Measurements from ENCODE around the gene DEFB132.

The DEFB132 gene

GRCh38 chr20:284172-284571, 26.6 kb downstream of the DEFB132 start:
- no peaks in the 10 kb centered on the region for H3K4me1 ChIP-seq (ENCODE audit: control insufficient read depth, low read depth, low read length)
- no peak overlapping the region for H4K8ac ChIP-seq (ENCODE audit: low read depth, low read length)
- no peak overlapping the region for H2BK15ac ChIP-seq (replicated peaks; ENCODE audit: low read depth)
- no peak overlapping the region for H3K56ac ChIP-seq (ENCODE audit: low read length)
- no peak overlapping the region for H3K23ac ChIP-seq (ENCODE audit: low read length)
- H3K4me2 ChIP-seq (ENCODE audit: low read length): no peak overlapping the region
- no peak overlapping the region for H2AK5ac ChIP-seq (ENCODE audit: low read length)
- WGBS (ENCODE audit: extremely low coverage, insufficient coverage, low lambda C conversion rate): no CpG with 5 or more reads among the region's 3 CpGs
- no peaks in the 10 kb centered on the region for H3K27me3 ChIP-seq (ENCODE audit: insufficient read depth, low read length, poor library complexity)
- no peak overlapping the region for H3K9ac ChIP-seq (ENCODE audit: low read length)
- no peak overlapping the region for H2BK120ac ChIP-seq (ENCODE audit: low read depth, low read length)
- no peak overlapping the region for H3K4ac ChIP-seq (ENCODE audit: low read depth, low read length)
- H3K36me3 ChIP-seq (ENCODE audit: control insufficient read depth, insufficient read depth, low read length): no peaks in the 10 kb centered on the region
- no peak overlapping the region for H3K4me3 ChIP-seq (ENCODE audit: low read length)
- H3K79me1 ChIP-seq (ENCODE audit: low read length): no peaks in the 10 kb centered on the region
- no peak overlapping the region for H2BK5ac ChIP-seq (ENCODE audit: low read length)
- no peaks in the 10 kb centered on the region for H3K79me2 ChIP-seq (ENCODE audit: control insufficient read depth, insufficient read depth, low read length)
- no peak overlapping the region for H3K27ac ChIP-seq (ENCODE audit: low read depth, low read length)
- no peak for DNase-seq
- H3K18ac ChIP-seq (ENCODE audit: low read length): no peak overlapping the region
- H4K5ac ChIP-seq (ENCODE audit: low read length): no peak overlapping the region

- no peak overlapping the region for H3K4me2 ChIP-seq (ENCODE audit: low read length)
- no peak overlapping the region for H2BK120ac ChIP-seq (ENCODE audit: low read depth, low read length)
- no CpG with 5 or more reads among the region's 2 CpGs for WGBS (ENCODE audit: extremely low coverage, insufficient coverage, low lambda C conversion rate)
- H2BK15ac ChIP-seq (replicated peaks; ENCODE audit: low read depth): no peak overlapping the region
- no peaks in the 10 kb centered on the region for H3K79me1 ChIP-seq (ENCODE audit: low read length)
- H3K27me3 ChIP-seq (ENCODE audit: insufficient read depth, low read length, poor library complexity): no peaks in the 10 kb centered on the region
- H3K79me2 ChIP-seq (ENCODE audit: control insufficient read depth, insufficient read depth, low read length): no peaks in the 10 kb centered on the region
- H3K18ac ChIP-seq (ENCODE audit: low read length): no peak overlapping the region
- no peak overlapping the region for H2AK5ac ChIP-seq (ENCODE audit: low read length)
- no peak overlapping the region for H3K56ac ChIP-seq (ENCODE audit: low read length)
- H2BK5ac ChIP-seq (ENCODE audit: low read length): no peak overlapping the region
- H3K4ac ChIP-seq (ENCODE audit: low read depth, low read length): no peak overlapping the region
- no peak for DNase-seq
- no peaks in the 10 kb centered on the region for H3K36me3 ChIP-seq (ENCODE audit: control insufficient read depth, insufficient read depth, low read length)
- H3K4me1 ChIP-seq (ENCODE audit: control insufficient read depth, low read depth, low read length): peaks cover 6% of the 10 kb centered on the region
- H4K8ac ChIP-seq (ENCODE audit: low read depth, low read length): no peak overlapping the region
- H3K9ac ChIP-seq (ENCODE audit: low read length): no peak overlapping the region
- no peak overlapping the region for H3K27ac ChIP-seq (ENCODE audit: low read depth, low read length)
- H3K23ac ChIP-seq (ENCODE audit: low read length): no peak overlapping the region
- no peak overlapping the region for H4K5ac ChIP-seq (ENCODE audit: low read length)
- no peak overlapping the region for H3K4me3 ChIP-seq (ENCODE audit: low read length)
Observed at GRCh38 chr20:286508-286907, 29.0 kb downstream of the DEFB132 start.

DNA sequence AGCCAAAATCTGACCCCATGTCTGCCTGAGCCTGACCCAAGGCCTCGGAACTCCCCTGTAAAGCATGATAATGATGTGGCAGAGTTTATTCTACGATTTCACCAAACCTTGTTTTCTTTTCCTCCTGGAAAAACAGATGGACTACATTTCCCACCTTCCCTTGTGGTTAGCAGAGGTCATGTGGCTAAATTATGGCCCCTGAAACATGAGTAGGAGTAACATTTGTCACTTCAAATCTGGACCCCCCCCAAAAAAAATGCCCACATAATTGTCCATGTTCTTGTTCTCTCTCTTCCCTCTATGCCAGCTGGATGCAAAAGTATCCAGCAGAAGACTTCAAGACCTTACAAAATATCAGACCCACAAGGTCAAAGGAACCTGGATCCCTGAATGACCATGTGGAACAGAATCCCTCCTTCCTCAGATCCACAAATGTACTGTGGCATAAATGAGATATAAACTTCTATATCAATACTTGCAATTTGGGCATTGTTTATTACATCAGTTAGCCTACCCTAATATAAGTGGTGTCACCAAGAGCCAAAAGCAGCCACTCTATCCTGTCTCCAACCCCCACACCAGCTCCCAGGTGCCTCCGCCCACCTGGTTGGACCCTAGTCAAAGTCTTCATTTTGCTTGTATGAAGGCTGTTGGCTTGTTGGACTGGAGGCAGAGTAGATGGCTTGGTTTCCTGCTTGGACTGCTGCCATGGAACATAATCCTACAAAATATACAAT, 31.6 kb downstream of the DEFB132 start:
- H4K5ac ChIP-seq (ENCODE audit: low read length): no peak overlapping the region
- no peak overlapping the region for H2BK5ac ChIP-seq (ENCODE audit: low read length)
- no peak overlapping the region for H3K27ac ChIP-seq (ENCODE audit: low read depth, low read length)

DNA sequence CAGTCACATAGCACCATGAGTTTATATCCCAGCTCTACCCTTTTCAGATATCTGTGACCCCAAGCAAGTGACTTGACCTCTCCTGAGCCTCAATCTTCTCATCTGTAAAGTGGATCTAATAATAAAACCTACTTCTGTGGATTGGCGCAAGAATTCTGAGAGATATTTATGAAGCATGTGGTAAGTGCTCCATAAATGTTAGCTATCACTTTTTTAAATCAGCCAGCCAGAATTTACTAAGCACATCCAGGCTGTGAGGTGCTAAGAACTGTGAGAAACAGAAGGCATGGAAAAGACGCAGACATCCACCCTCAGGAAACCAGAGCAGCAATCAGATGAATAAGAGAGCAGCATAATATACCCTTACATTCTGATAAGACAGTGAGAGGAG, 32.2 kb downstream of the DEFB132 start:
- WGBS (ENCODE audit: extremely low coverage, insufficient coverage, low lambda C conversion rate): no CpG with 5 or more reads among the region's 2 CpGs
- H2BK5ac ChIP-seq (ENCODE audit: low read length): no peak overlapping the region

More for the DNA sequence above, 31.6 kb downstream of the DEFB132 start:
- no peak overlapping the region for H2BK120ac ChIP-seq (ENCODE audit: low read depth, low read length)
- no CpG with 5 or more reads among the region's 3 CpGs for WGBS (ENCODE audit: extremely low coverage, insufficient coverage, low lambda C conversion rate)
- H2AK5ac ChIP-seq (ENCODE audit: low read length): no peak overlapping the region
- no peak overlapping the region for H4K8ac ChIP-seq (ENCODE audit: low read depth, low read length)
- no peaks in the 10 kb centered on the region for H3K79me1 ChIP-seq (ENCODE audit: low read length)
- H2BK15ac ChIP-seq (replicated peaks; ENCODE audit: low read depth): no peak overlapping the region
- no peak overlapping the region for H3K4ac ChIP-seq (ENCODE audit: low read depth, low read length)
- no peaks in the 10 kb centered on the region for H3K27me3 ChIP-seq (ENCODE audit: insufficient read depth, low read length, poor library complexity)
- DNase-seq: no peak
- no peak overlapping the region for H3K4me3 ChIP-seq (ENCODE audit: low read length)
- H3K79me2 ChIP-seq (ENCODE audit: control insufficient read depth, insufficient read depth, low read length): no peaks in the 10 kb centered on the region
- no peak overlapping the region for H3K23ac ChIP-seq (ENCODE audit: low read length)
- H3K18ac ChIP-seq (ENCODE audit: low read length): no peak overlapping the region
- H3K56ac ChIP-seq (ENCODE audit: low read length): no peak overlapping the region
- H3K4me1 ChIP-seq (ENCODE audit: control insufficient read depth, low read depth, low read length): peaks cover 6% of the 10 kb centered on the region
- H3K9ac ChIP-seq (ENCODE audit: low read length): no peak overlapping the region
- H3K36me3 ChIP-seq (ENCODE audit: control insufficient read depth, insufficient read depth, low read length): no peaks in the 10 kb centered on the region
- H3K4me2 ChIP-seq (ENCODE audit: low read length): no peak overlapping the region

DNA sequence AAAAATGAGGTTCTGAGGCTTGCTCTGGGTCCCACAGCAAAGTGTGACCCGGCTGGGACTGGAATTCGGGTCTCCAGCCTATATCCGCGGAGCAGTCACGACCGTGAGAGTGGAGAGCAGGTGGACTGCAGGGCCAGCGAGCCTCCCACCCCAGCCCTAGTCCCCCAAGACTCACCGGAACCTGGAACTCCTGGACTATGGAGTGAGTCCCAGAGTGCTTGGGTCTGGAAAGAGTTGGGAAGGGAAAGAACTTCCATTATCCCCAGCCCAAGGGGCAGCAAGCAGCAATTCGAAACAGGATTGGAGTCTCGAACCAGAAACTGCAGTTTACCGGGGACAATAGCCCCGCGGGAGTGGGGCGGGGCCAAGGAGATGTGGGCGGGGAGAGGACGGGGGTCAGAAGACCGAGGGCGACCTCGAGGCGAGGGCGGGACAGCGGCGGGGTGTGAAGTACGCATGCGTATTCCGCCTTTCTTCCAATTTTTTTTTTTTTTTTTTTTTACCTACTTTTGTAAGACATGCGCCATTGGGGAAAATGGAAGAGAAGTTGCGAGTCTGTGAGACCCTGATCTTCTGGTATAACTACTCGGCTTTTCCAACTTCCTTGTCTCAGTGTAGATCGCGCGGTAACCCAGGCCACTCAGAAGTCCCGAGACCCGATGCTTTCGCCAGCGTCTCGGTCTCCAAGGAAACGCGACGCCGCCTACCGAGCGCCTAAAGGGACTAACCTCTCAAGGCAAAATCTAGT, 32.7 kb downstream of the DEFB132 start, which contains the start of gene C20orf96:
Gene C20orf96, minus strand, starts transcription at position 667 of the 748 bp plus-strand sequence. Its CDS starts 140 bp downstream, at position 527.
- Histone ChIP-seq H3K36me3 (ENCODE audit: control insufficient read depth, insufficient read depth, low read length) (no peaks in the 10 kb centered on the region), H2BK15ac (replicated peaks; ENCODE audit: low read depth) (no peak within 1 kb of the TSS), H2BK5ac (ENCODE audit: low read length) (no peak within 1 kb of the TSS), H4K5ac (ENCODE audit: low read length) (no peak within 1 kb of the TSS), H4K8ac (ENCODE audit: low read depth, low read length) (no peak within 1 kb of the TSS), H3K79me2 (ENCODE audit: control insufficient read depth, insufficient read depth, low read length) (no peaks in the 10 kb centered on the region), H3K79me1 (ENCODE audit: low read length) (no peaks in the 10 kb centered on the region), H3K18ac (ENCODE audit: low read length) (peak within 1 kb of the TSS; percentile 3), H3K27me3 (ENCODE audit: insufficient read depth, low read length, poor library complexity) (no peaks in the 10 kb centered on the region), H2AK5ac (ENCODE audit: low read length) (no peak within 1 kb of the TSS), H3K4me1 (ENCODE audit: control insufficient read depth, low read depth, low read length) (peaks cover 6% of the 10 kb centered on the region), H2BK120ac (ENCODE audit: low read depth, low read length) (no peak within 1 kb of the TSS), H3K23ac (ENCODE audit: low read length) (no peak within 1 kb of the TSS), H3K4me2 (ENCODE audit: low read length) (peak within 1 kb of the TSS; percentile 63), H3K9ac (ENCODE audit: low read length) (peak within 1 kb of the TSS; percentile 72), H3K27ac (ENCODE audit: low read depth, low read length) (no peak within 1 kb of the TSS), H3K4ac (ENCODE audit: low read depth, low read length) (no peak within 1 kb of the TSS), H3K56ac (ENCODE audit: low read length) (peak within 1 kb of the TSS; percentile 87), H3K4me3 (ENCODE audit: low read length) (peak within 1 kb of the TSS; percentile 59)
- no CpG with 5 or more reads among the region's 43 CpGs for WGBS (ENCODE audit: extremely low coverage, insufficient coverage, low lambda C conversion rate)
- DNase-seq: peak; percentile 98

More for the DNA sequence above, 32.2 kb downstream of the DEFB132 start:
- H3K4me3 ChIP-seq (ENCODE audit: low read length): peak overlapping the region; percentile 59
- peak overlapping the region; percentile 3 for H3K18ac ChIP-seq (ENCODE audit: low read length)
- no peaks in the 10 kb centered on the region for H3K36me3 ChIP-seq (ENCODE audit: control insufficient read depth, insufficient read depth, low read length)
- H3K27ac ChIP-seq (ENCODE audit: low read depth, low read length): no peak overlapping the region
- no peak overlapping the region for H3K4ac ChIP-seq (ENCODE audit: low read depth, low read length)
- peak overlapping the region; percentile 72 for H3K9ac ChIP-seq (ENCODE audit: low read length)
- H3K23ac ChIP-seq (ENCODE audit: low read length): no peak overlapping the region
- no peak overlapping the region for H4K5ac ChIP-seq (ENCODE audit: low read length)
- H3K27me3 ChIP-seq (ENCODE audit: insufficient read depth, low read length, poor library complexity): no peaks in the 10 kb centered on the region
- H2BK15ac ChIP-seq (replicated peaks; ENCODE audit: low read depth): no peak overlapping the region
- no peak overlapping the region for H2AK5ac ChIP-seq (ENCODE audit: low read length)
- H3K4me2 ChIP-seq (ENCODE audit: low read length): peak overlapping the region; percentile 63
- no peak for DNase-seq
- no peak overlapping the region for H2BK120ac ChIP-seq (ENCODE audit: low read depth, low read length)
- H3K56ac ChIP-seq (ENCODE audit: low read length): peak overlapping the region; percentile 87
- no peaks in the 10 kb centered on the region for H3K79me1 ChIP-seq (ENCODE audit: low read length)
- H4K8ac ChIP-seq (ENCODE audit: low read depth, low read length): no peak overlapping the region
- H3K79me2 ChIP-seq (ENCODE audit: control insufficient read depth, insufficient read depth, low read length): no peaks in the 10 kb centered on the region
- peaks cover 6% of the 10 kb centered on the region for H3K4me1 ChIP-seq (ENCODE audit: control insufficient read depth, low read depth, low read length)
